ENCODE measurements around the gene GRIP1.

Gene GRIP1

GRCh38 chr12:66602483-66603143 lies 76.3 kb downstream of the GRIP1 start:
- in situ Hi-C loops (cut with MboI; ENCODE audit: low sequenced_read_pairs) = no loop called here

- in situ Hi-C loops (cut with MboI; ENCODE audit: low sequenced_read_pairs) = no loop called here
Observed at GRCh38 chr12:66600903-66601302, 78.0 kb downstream of the GRIP1 start.

- in situ Hi-C loops (cut with MboI; ENCODE audit: low sequenced_read_pairs) = no loop called here
Observed at GRCh38 chr12:66599816-66600215, 79.1 kb downstream of the GRIP1 start.

- in situ Hi-C loops (cut with MboI; ENCODE audit: low sequenced_read_pairs) = no loop called here
Observed at GRCh38 chr12:66598608-66599007, 80.3 kb downstream of the GRIP1 start.

GRCh38 chr12:66598079-66598478 lies 80.8 kb downstream of the GRIP1 start:
- in situ Hi-C loops (cut with MboI; ENCODE audit: low sequenced_read_pairs) = no loop called here

- in situ Hi-C loops (cut with MboI; ENCODE audit: low sequenced_read_pairs) = no loop called here
Observed at GRCh38 chr12:66596199-66596598, 82.7 kb downstream of the GRIP1 start.

- in situ Hi-C loops (cut with MboI; ENCODE audit: low sequenced_read_pairs) = no loop called here
Observed at GRCh38 chr12:66594688-66595087, 84.2 kb downstream of the GRIP1 start.

GRCh38 chr12:66590275-66590985 lies 88.4 kb downstream of the GRIP1 start:
- in situ Hi-C loops (cut with MboI; ENCODE audit: low sequenced_read_pairs) = no loop called here

GRCh38 chr12:66589095-66589494 lies 89.8 kb downstream of the GRIP1 start:
- in situ Hi-C loops (cut with MboI; ENCODE audit: low sequenced_read_pairs) = no loop called here

GRCh38 chr12:66587912-66588311 lies 91.0 kb downstream of the GRIP1 start:
- in situ Hi-C loops (cut with MboI; ENCODE audit: low sequenced_read_pairs) = no loop called here

GRCh38 chr12:66584673-66585072 lies 94.2 kb downstream of the GRIP1 start:
- in situ Hi-C loops (cut with MboI; ENCODE audit: low sequenced_read_pairs) = no loop called here

GRCh38 chr12:66573605-66574004 lies 105.3 kb downstream of the GRIP1 start:
- in situ Hi-C loops (cut with MboI; ENCODE audit: low sequenced_read_pairs) = no loop called here

- in situ Hi-C loops (cut with MboI; ENCODE audit: low sequenced_read_pairs) = no loop called here
Observed at GRCh38 chr12:66572845-66573244, 106.0 kb downstream of the GRIP1 start.

- in situ Hi-C loops (cut with MboI; ENCODE audit: low sequenced_read_pairs) = no loop called here
Observed at GRCh38 chr12:66571361-66571915, 107.4 kb downstream of the GRIP1 start.

- in situ Hi-C loops (cut with MboI; ENCODE audit: low sequenced_read_pairs) = no loop called here
Observed at GRCh38 chr12:66563220-66563619, 115.7 kb downstream of the GRIP1 start.

- in situ Hi-C loops (cut with MboI; ENCODE audit: low sequenced_read_pairs) = no loop called here
Observed at GRCh38 chr12:66555113-66555512, 123.8 kb downstream of the GRIP1 start.

- in situ Hi-C loops (cut with MboI; ENCODE audit: low sequenced_read_pairs) = no loop called here
Observed at GRCh38 chr12:66552716-66553115, 126.2 kb downstream of the GRIP1 start.

GRCh38 chr12:66550626-66551025 lies 128.2 kb downstream of the GRIP1 start:
- in situ Hi-C loops (cut with MboI; ENCODE audit: low sequenced_read_pairs) = no loop called here

GRCh38 chr12:66549050-66549389 lies 129.9 kb downstream of the GRIP1 start:
- in situ Hi-C loops (cut with MboI; ENCODE audit: low sequenced_read_pairs) = no loop called here

GRCh38 chr12:66548338-66549049 lies 130.4 kb downstream of the GRIP1 start:
- in situ Hi-C loops (cut with MboI; ENCODE audit: low sequenced_read_pairs) = no loop called here

- in situ Hi-C loops (cut with MboI; ENCODE audit: low sequenced_read_pairs) = no loop called here
Observed at GRCh38 chr12:66541426-66541825, 137.4 kb downstream of the GRIP1 start.

GRCh38 chr12:66539431-66539830 lies 139.4 kb downstream of the GRIP1 start:
- in situ Hi-C loops (cut with MboI; ENCODE audit: low sequenced_read_pairs) = no loop called here

Data from HL-60/S4 (cell line).